HG03469 (cell line): ENCODE results near the gene FAF2.

Experiments
- ATAC-seq: cut with Tn5 transposase; IDR thresholded peaks from one replicate; pipeline ENCODE4 v1.9.1; 2021; ENCODE audit warnings: mild to moderate bottlenecking, moderate library complexity, moderate number of reproducible peaks; ENCODE audit not compliant: unreplicated experiment

Gene FAF2

GRCh38 chr5:176500511-176500910, 52.3 kb downstream of the FAF2 start:
- no peak for ATAC-seq

GRCh38 chr5:176501333-176501732, 53.1 kb downstream of the FAF2 start:
- ATAC-seq, result no peak

GRCh38 chr5:176503496-176503895, 55.3 kb downstream of the FAF2 start:
- no peak for ATAC-seq

- ATAC-seq, result no peak
Measured at GRCh38 chr5:176507911-176508310, 59.7 kb downstream of the FAF2 start.

GRCh38 chr5:176508603-176509002, 60.4 kb downstream of the FAF2 start:
- no peak for ATAC-seq

GRCh38 chr5:176513788-176514187, 65.6 kb downstream of the FAF2 start:
- ATAC-seq, result no peak

- ATAC-seq, result no peak
Measured at GRCh38 chr5:176514244-176514950, 66.2 kb downstream of the FAF2 start.

- no peak for ATAC-seq
Measured at GRCh38 chr5:176515396-176515795, 67.2 kb downstream of the FAF2 start.

- no peak for ATAC-seq
Measured at GRCh38 chr5:176517053-176517661, 69.0 kb downstream of the FAF2 start.

- no peak for ATAC-seq
Measured at GRCh38 chr5:176519810-176520720, 71.9 kb downstream of the FAF2 start.

- ATAC-seq, result no peak
Measured at GRCh38 chr5:176521286-176521685, 73.1 kb downstream of the FAF2 start.

- ATAC-seq, result no peak
Measured at GRCh38 chr5:176521699-176522263, 73.6 kb downstream of the FAF2 start.

GRCh38 chr5:176524138-176524537, 76.0 kb downstream of the FAF2 start:
- ATAC-seq, result no peak

- ATAC-seq, result no peak
Measured at GRCh38 chr5:176524987-176525386, 76.8 kb downstream of the FAF2 start.

- no peak for ATAC-seq
Measured at GRCh38 chr5:176525677-176526076, 77.5 kb downstream of the FAF2 start.

GRCh38 chr5:176526462-176526861, 78.3 kb downstream of the FAF2 start:
- no peak for ATAC-seq

- no peak for ATAC-seq
Measured at GRCh38 chr5:176527246-176528222, 79.3 kb downstream of the FAF2 start.

- ATAC-seq, result no peak
Measured at GRCh38 chr5:176528301-176528700, 80.1 kb downstream of the FAF2 start.

- ATAC-seq, result no peak
Measured at GRCh38 chr5:176528761-176529115, 80.6 kb downstream of the FAF2 start.

- ATAC-seq, result no peak
Measured at GRCh38 chr5:176529116-176529740, 81.0 kb downstream of the FAF2 start.
